NCI-H2196 treated with DMSO at 0.1 percent for 48 hours (cell line): ENCODE measurements around the gene SLITRK2.

Source experiments
- DNase-seq: peaks from one replicate; lab custom pipeline; 2025; ENCODE audit not compliant: unreplicated experiment; lab: John Stamatoyannopoulos, UW

The SLITRK2 gene

GRCh38 chrX:145856181-145856580, 38.6 kb downstream of the SLITRK2 start:
- DNase-seq = no peak

- no peak for DNase-seq
Measured at GRCh38 chrX:145861818-145862217, 44.2 kb downstream of the SLITRK2 start.

- DNase-seq = no peak
Measured at GRCh38 chrX:145865082-145865481, 47.5 kb downstream of the SLITRK2 start.
